K562 (cell line): ENCODE data around the gene RGS6. TPM values are rescaled to one million over a fixed set of nuclear protein-coding genes. Genes with fewer than 3 reads are reported as not detected.

ENCODE experiments used
- ATAC-seq: fragments of 200-7000 bp; cut with Tn5 transposase; 3 replicates; pipeline ENCODE4 v1.9.1; 2020; ENCODE audit warnings: moderate library complexity
- BruUV-seq: library from RNA; stranded (reverse); fragments of 400-500 nt; replicated peaks from 2 replicates; lab custom pipeline; 2021; lab: Mats Ljungman, UMichigan
- CTCF ChIA-PET: fragments of 300-600 bp; formaldehyde crosslinking; extraction: SDS; loops from one replicate; lab custom pipeline; 2021; ENCODE audit warnings: low intra/inter-chr PET ratio; lab: Yijun Ruan, JAX
- POLR2A ChIA-PET: fragments of 300-600, 350-650 bp; sonication (Branson Sonifier 250); formaldehyde crosslinking; extraction: SDS; loops from one replicate; lab custom pipeline; 2021; ENCODE audit warnings: antibody characterized with exemption, inconsistent platforms; lab: Yijun Ruan, JAX
- DNase-seq, 4 experiments: peaks; one replicate each; pipeline versions ENCODE4 v3.0.0 to v3.0.0-alpha.2; 2011 to 2018; ENCODE audit warnings: low spot score in 3 of 4, mixed read lengths in 3 of 4; ENCODE audit errors: extremely low read depth in 1 of 4
- FAIRE-seq: peaks from 2 replicates; lab custom pipeline; 2011; peaks lifted over from hg19 to GRCh38; lab: Jason Lieb, UNC
- H2AFZ ChIP-seq: 2 replicates; pipeline ENCODE4 v1.6.0; 2011; ENCODE audit warnings: low read depth, low read length, control low read depth, inconsistent platforms
- H3K27ac ChIP-seq: fragments of 200-600 bp; 3 replicates; pipeline ENCODE4 v1.8.0; 2011; ENCODE audit warnings: low read depth, mild to moderate bottlenecking, control low read depth, inconsistent platforms, low read length, moderate library complexity, mixed read lengths; ENCODE audit errors: extremely low read depth
- H3K27me3 ChIP-seq, 2 experiments: fragments of 300-600 bp in 1 of 2; 2 replicates in 1 of 2; 3 replicates in 1 of 2; pipeline versions ENCODE4 v1.6.0 to v1.8.0; 2011; ENCODE audit warnings: inconsistent platforms in 2 of 2, low read length in 2 of 2, mild to moderate bottlenecking in 1 of 2, mixed read lengths in 1 of 2, moderate library complexity in 1 of 2; ENCODE audit not compliant: control insufficient read depth in 2 of 2, insufficient read depth in 2 of 2
- H3K36me3 ChIP-seq: fragments of 300-600 bp; 3 replicates; pipeline ENCODE4 v1.8.0; 2011; ENCODE audit warnings: mild to moderate bottlenecking, low read length, inconsistent platforms; ENCODE audit not compliant: control insufficient read depth, insufficient read depth
- H3K4me1 ChIP-seq, 2 experiments: fragments of 200-600 bp in 1 of 2; replicated peaks in 1 of 2; 2 replicates in 1 of 2; 3 replicates in 1 of 2; pipeline versions ENCODE4 v1.5.1 to v1.8.0; 2011; ENCODE audit warnings: inconsistent platforms in 2 of 2, low read length in 2 of 2, mild to moderate bottlenecking in 1 of 2, mixed read lengths in 1 of 2, moderate library complexity in 1 of 2; ENCODE audit not compliant: control insufficient read depth in 2 of 2, insufficient read depth in 2 of 2
- H3K4me2 ChIP-seq: 2 replicates; pipeline ENCODE4 v1.6.1; 2011; ENCODE audit warnings: low read length, control low read depth, inconsistent platforms, mixed read lengths; ENCODE audit not compliant: insufficient read depth
- H3K4me3 ChIP-seq: fragments of 200-600 bp; sonication (generic), shearing (Covaris generic); 2 replicates; pipeline ENCODE4 v1.5.1; 2016; ENCODE audit warnings: control low read depth, inconsistent platforms
- H3K79me2 ChIP-seq: fragments of 200-600 bp; 3 replicates; pipeline ENCODE4 v1.8.0; 2011; ENCODE audit warnings: low read length, inconsistent platforms; ENCODE audit not compliant: control insufficient read depth, insufficient read depth
- H3K9ac ChIP-seq, 2 experiments: 2 replicates each; pipeline versions ENCODE4 v1.6.0 to v1.6.1; 2011; ENCODE audit warnings: low read depth in 2 of 2, low read length in 2 of 2, control low read depth in 1 of 2, inconsistent platforms in 1 of 2, mild to moderate bottlenecking in 1 of 2, mixed read lengths in 1 of 2; ENCODE audit not compliant: insufficient read depth in 1 of 2
- H3K9me1 ChIP-seq: one replicate; pipeline ENCODE4 v1.6.0; 2011; ENCODE audit warnings: inconsistent platforms, mild to moderate bottlenecking, low read length, moderate library complexity; ENCODE audit not compliant: control insufficient read depth, insufficient read depth
- H3K9me3 ChIP-seq: replicated peaks from 2 replicates; pipeline ENCODE4 v1.5.1; 2011; ENCODE audit warnings: low read depth, low read length, inconsistent platforms; ENCODE audit not compliant: control insufficient read depth, insufficient read depth
- H4K20me1 ChIP-seq: replicated peaks from 2 replicates; pipeline ENCODE4 v1.6.1; 2011; ENCODE audit warnings: low read length, inconsistent platforms, mixed read lengths; ENCODE audit not compliant: control insufficient read depth, insufficient read depth
- CSDE1 ChIP-seq, 2 experiments: fragments of 450-650 bp; IDR thresholded peaks; 2 replicates each; pipeline ENCODE4 v1.6.1; 2016; ENCODE audit warnings: mild to moderate bottlenecking in 1 of 2
- ESRRA ChIP-seq: fragments of 450-650 bp; IDR thresholded peaks from 2 replicates; pipeline ENCODE4 v1.6.1; 2014; ENCODE audit warnings: low read depth, mild to moderate bottlenecking, moderate library complexity, borderline replicate concordance
- KAT2B ChIP-seq: IDR thresholded peaks from one replicate; pipeline ENCODE4 v1.6.1; 2012; ENCODE audit warnings: low read depth, mild to moderate bottlenecking, control low read depth, inconsistent platforms, low read length, moderate library complexity
- MEIS2 ChIP-seq: fragments of 450-650 bp; IDR thresholded peaks from 2 replicates; pipeline ENCODE4 v1.6.1; 2014; ENCODE audit warnings: mild to moderate bottlenecking; ENCODE audit not compliant: partially characterized antibody
- NCOA6 ChIP-seq: fragments of 450-650 bp; IDR thresholded peaks from 2 replicates; pipeline ENCODE4 v1.6.1; 2017; ENCODE audit warnings: mild to moderate bottlenecking
- NFRKB ChIP-seq: fragments of 450-650 bp; IDR thresholded peaks from 2 replicates; pipeline ENCODE4 v1.6.1; 2016; ENCODE audit warnings: low read depth
- PHB ChIP-seq: fragments of 250-450 bp; sonication (Bioruptor Pico); IDR thresholded peaks from 2 replicates; pipeline ENCODE4 v1.5.0; 2021
- PYGO2 ChIP-seq: fragments of 450-650 bp; IDR thresholded peaks from 2 replicates; pipeline ENCODE4 v1.6.1; 2016; ENCODE audit warnings: mild to moderate bottlenecking, missing genetic modification characterization, moderate library complexity, missing compliant biosample characterization
- RBM39 ChIP-seq: fragments of 200-400 bp; formaldehyde crosslinking; optimal IDR thresholded peaks from 2 replicates; pipeline ENCODE3; 2018; ENCODE audit warnings: low read depth, low read length
- TAL1 ChIP-seq: fragments of 450-650 bp; IDR thresholded peaks from 2 replicates; pipeline ENCODE4 v1.6.1; 2016; ENCODE audit warnings: mild to moderate bottlenecking
- ZKSCAN3 ChIP-seq: fragments of 250-450 bp; sonication (Bioruptor Pico); IDR thresholded peaks from 2 replicates; pipeline ENCODE4 v1.4.0; 2020
- ZNF263 ChIP-seq: sonication (generic); formaldehyde crosslinking; IDR thresholded peaks from 2 replicates; pipeline ENCODE4 v1.8.0; 2022; ENCODE audit warnings: mild to moderate bottlenecking, missing genetic modification reagents, borderline replicate concordance
- ZNF431 ChIP-seq: sonication (generic); formaldehyde crosslinking; IDR thresholded peaks from 2 replicates; pipeline ENCODE4 v1.8.0; 2022; ENCODE audit warnings: mild to moderate bottlenecking, missing genetic modification reagents
- WGBS: fragments of 100-300 bp; shearing (Covaris generic); methylation state at CpG from one replicate; pipeline ENCODE4 v1.1.6; 2016; ENCODE audit warnings: low coverage, mixed read lengths; ENCODE audit not compliant: insufficient coverage; ENCODE audit errors: missing lambda C conversion rate; 5-methylcytosine and 5-hydroxymethylcytosine counted together
- in situ Hi-C: fragments of 300-500 bp; cut with MboI; formaldehyde crosslinking; loops from 4 replicates; pipeline ENCODE4 v1.15.0; 2018; ENCODE audit warnings: inconsistent platforms, mixed read lengths
- intact Hi-C: fragments of 100-400 bp; cut with micrococcal nuclease; formaldehyde crosslinking; loops from 2 replicates; pipeline ENCODE4 v1.14.2; 2022
- polyA plus RNA-seq, 8 experiments: library from polyadenylated mRNA; depleted of rRNA in 4 of 8; stranded (reverse) in 5 of 8; unstranded in 3 of 8; fragments of >200 nt; fragmentation: Nextera tagmentation in 2 of 8; fragmentation: Illumina TruSeq in 1 of 8; extraction: Ambion mirVana in 2 of 8; extraction: Trizol in 1 of 8; gene quantifications; 2 replicates each; pipeline versions ENCODE4 v1.2.1 to v1.2.3, GENCODE V29; 2011 to 2014; ENCODE audit warnings: inconsistent platforms in 1 of 8, missing spikeins in 1 of 8
- total RNA-seq, 7 experiments: library from RNA; depleted of rRNA in 6 of 7; stranded (reverse); fragments of >200 nt in 6 of 7; fragmentation: Illumina TruSeq in 2 of 7; extraction: Trizol in 2 of 7; gene quantifications; 2 replicates each; pipeline versions ENCODE4 v1.2.1 to v1.2.3, GENCODE V29; 2011 to 2021; ENCODE audit warnings: low replicate concordance in 1 of 7
- TF ChIP-seq, protein P1 (sequence below): fragments of 250-450 bp; sonication (Bioruptor Pico); IDR thresholded peaks from 2 replicates; pipeline ENCODE4 v1.5.0; 2020; ENCODE audit warnings: mild to moderate bottlenecking, borderline replicate concordance
- TF ChIP-seq, protein P2 (sequence below): fragments of 450-650 bp; formaldehyde crosslinking; IDR thresholded peaks from 2 replicates; pipeline ENCODE4 v1.4.0; 2020; ENCODE audit warnings: mild to moderate bottlenecking, moderate library complexity

RGS6 gene
- total and polyA plus RNA-seq, 9 of the 15 experiments (the other 6 are each of a cell fraction or from before 2014, with no cell fraction given), result not detected

DNA sequence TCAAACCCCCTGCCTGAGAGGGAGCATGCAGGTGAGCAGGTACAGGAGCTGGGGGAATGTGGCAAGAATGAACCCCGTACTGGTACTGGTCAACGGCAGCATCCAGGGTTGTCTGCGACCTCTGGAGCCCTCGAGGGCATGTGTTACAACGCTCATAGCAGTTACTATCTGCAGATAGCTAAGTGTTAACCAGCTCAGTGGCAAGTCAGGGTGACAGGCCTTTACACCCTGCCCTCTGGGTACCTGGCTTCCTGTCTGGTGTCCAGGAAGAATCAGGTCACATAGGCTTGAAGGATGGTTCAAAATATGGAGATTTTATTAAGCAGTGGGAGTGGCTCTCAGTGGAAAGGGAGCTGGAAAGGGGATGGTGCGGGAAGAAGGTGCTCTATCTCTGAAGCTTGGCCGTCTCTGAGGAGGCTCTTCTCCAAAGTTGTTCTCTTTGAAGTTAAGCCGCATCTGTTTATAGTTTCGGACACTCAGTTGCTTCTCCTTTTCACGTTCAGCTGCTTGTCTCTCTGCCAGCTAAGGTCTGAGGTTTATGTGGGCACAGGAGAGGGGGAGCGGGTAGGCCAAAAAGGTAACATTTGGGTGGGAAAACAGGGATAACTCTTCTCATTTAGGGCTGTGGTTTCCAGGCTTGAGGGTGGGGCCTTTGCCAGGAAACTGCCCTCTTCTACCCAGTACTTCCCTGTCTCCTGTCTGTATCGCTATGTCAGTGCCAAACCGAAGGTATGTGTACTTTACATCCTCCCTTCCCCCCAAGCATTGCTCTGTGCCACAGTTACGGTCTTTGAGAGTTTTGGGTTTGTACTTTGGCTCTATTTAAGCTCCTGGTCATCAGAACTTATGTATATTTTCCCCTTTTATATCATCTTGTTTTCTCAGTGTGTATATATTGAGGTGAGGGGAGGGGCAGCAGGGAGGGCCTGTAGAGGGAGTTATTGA lies 305.8 kb downstream of the RGS6 start (continued):
- TF ChIP-seq, protein P1, sequence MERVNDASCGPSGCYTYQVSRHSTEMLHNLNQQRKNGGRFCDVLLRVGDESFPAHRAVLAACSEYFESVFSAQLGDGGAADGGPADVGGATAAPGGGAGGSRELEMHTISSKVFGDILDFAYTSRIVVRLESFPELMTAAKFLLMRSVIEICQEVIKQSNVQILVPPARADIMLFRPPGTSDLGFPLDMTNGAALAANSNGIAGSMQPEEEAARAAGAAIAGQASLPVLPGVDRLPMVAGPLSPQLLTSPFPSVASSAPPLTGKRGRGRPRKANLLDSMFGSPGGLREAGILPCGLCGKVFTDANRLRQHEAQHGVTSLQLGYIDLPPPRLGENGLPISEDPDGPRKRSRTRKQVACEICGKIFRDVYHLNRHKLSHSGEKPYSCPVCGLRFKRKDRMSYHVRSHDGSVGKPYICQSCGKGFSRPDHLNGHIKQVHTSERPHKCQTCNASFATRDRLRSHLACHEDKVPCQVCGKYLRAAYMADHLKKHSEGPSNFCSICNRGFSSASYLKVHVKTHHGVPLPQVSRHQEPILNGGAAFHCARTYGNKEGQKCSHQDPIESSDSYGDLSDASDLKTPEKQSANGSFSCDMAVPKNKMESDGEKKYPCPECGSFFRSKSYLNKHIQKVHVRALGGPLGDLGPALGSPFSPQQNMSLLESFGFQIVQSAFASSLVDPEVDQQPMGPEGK (CRISPR knock-in tag), result no peak
- TF ChIP-seq ZNF431 (CRISPR knock-in tag) (no peak), KAT2B (no peak)

DNA sequence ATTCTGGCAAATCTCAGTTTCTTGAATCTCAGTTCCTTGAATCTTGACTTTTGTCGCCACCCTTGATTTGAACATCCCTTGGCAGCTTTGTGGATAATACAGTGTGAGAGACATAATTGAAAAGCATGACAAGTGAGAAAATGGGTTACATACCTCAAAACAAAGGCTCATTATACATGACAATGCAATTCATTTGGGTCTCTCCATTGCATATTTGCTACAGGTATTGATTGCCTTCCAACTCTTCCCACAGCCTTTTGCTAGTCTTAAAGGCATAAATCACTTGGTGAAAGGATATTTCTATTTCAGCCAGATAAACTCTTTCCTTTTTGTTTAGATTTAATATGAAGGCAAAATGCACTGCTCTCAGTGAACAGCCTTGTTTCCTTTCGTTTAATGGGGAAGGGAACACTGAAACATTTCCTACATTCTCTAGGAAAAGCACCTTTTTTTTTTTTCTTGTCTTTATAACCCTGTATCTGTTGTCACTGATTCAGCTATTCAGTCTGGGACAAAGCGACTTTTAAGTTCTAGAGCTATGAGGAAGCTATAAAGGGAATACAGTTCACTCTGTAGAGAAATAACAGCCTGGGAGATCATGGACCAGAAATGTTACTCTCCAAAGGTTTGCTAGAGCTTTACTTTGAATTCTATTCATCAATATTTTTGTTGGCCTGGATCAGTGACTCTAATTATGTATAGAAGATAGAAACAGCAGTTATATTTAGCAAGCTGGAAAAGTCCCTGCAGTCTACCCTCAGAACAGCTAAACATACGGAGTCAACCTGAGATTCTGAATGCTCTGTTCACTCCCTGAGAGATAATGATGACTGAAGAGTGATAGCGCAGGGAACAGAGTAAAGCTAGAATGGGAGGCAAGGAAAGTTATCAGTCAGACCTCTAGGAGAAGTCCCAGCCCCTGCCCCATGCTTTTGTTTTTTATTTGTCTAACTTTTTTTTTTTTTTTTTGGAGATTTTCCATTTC lies 311.4 kb downstream of the RGS6 start:
- CTCF ChIA-PET, result interaction anchor here (0.6 kb wide), 1 partner anchor 1923 kb away, joined by 5 read pairs; no protein-coding TSS in a partner anchor
- WGBS, result 0% methylated on average over 5 of the region's 5 CpGs
- H4K20me1 ChIP-seq, result no peaks in the 10 kb centered on the region

More for the DNA sequence above, 311.4 kb downstream of the RGS6 start:
- H3K27ac ChIP-seq, result no peak overlapping the region
- H3K27me3 ChIP-seq, result no peaks in the 10 kb centered on the region
- H3K9ac ChIP-seq, result no peak overlapping the region
- no peak overlapping the region for H3K4me2 ChIP-seq
- BruUV-seq, result no TSS peak
- no peaks in the 10 kb centered on the region for H3K79me2 ChIP-seq
- TF ChIP-seq PHB (no peak), PYGO2 (no peak), NFRKB (no peak), ZNF263 (CRISPR knock-in tag) (no peak), RBM39 (no peak), NCOA6 (no peak), ESRRA (no peak), TAL1 (no peak), MEIS2 (no peak), ZKSCAN3 (no peak), CSDE1 (IDR thresholded peaks at IDR 0.05) (no peak)
- TF ChIP-seq, protein P2, sequence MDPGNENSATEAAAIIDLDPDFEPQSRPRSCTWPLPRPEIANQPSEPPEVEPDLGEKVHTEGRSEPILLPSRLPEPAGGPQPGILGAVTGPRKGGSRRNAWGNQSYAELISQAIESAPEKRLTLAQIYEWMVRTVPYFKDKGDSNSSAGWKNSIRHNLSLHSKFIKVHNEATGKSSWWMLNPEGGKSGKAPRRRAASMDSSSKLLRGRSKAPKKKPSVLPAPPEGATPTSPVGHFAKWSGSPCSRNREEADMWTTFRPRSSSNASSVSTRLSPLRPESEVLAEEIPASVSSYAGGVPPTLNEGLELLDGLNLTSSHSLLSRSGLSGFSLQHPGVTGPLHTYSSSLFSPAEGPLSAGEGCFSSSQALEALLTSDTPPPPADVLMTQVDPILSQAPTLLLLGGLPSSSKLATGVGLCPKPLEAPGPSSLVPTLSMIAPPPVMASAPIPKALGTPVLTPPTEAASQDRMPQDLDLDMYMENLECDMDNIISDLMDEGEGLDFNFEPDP (CRISPR knock-in tag), result no peak
- TF ChIP-seq, all 486 proteins: peak for 0
- Histone ChIP-seq H2AFZ (no peak overlapping the region), H3K4me3 (no peak overlapping the region), H3K9me1 (no peaks in the 10 kb centered on the region), H3K36me3 (no peaks in the 10 kb centered on the region), H3K4me1 (no peaks in the 10 kb centered on the region), H3K9me3 (no peaks in the 10 kb centered on the region)
- FAIRE-seq (no peak), DNase-seq (no peak), ATAC-seq (no peak)
- POLR2A ChIA-PET, result no interaction called here
- intact Hi-C loops, result no loop called here
- in situ Hi-C loops, result no loop called here
